Upper lobe of right lung (tissue), 1 donor: Measurements from ENCODE around the gene SMTN. TPM values are rescaled to one million over a fixed set of nuclear protein-coding genes. Genes with fewer than 3 reads are reported as not detected.
"Not testable (repeated sequence)": the region's sequence is repeated elsewhere in the genome, so short reads cannot be mapped to it uniquely, and the experiment has no call there.

Experiments
- ATAC-seq: fragments of 200-7000 bp; cut with Tn5 transposase; one replicate; pipeline ENCODE4 v1.9.1; 2020; ENCODE audit warnings: mild to moderate bottlenecking, moderate library complexity
- DNase-seq: peaks from one replicate; pipeline ENCODE4 v3.0.0-alpha.2; 2020
- H3K27ac ChIP-seq: fragments of 200-600 bp; one replicate; pipeline ENCODE4 v1.8.0; 2022
- H3K27me3 ChIP-seq: fragments of 200-600 bp; one replicate; pipeline ENCODE4 v1.8.0; 2022; ENCODE audit warnings: mild to moderate bottlenecking
- H3K36me3 ChIP-seq: fragments of 200-600 bp; one replicate; pipeline ENCODE4 v1.8.0; 2022
- H3K4me1 ChIP-seq: fragments of 200-600 bp; one replicate; pipeline ENCODE4 v1.8.0; 2022
- H3K4me3 ChIP-seq: fragments of 200-600 bp; one replicate; pipeline ENCODE4 v1.8.0; 2022; ENCODE audit warnings: mild to moderate bottlenecking
- H3K9me3 ChIP-seq: fragments of 200-600 bp; one replicate; pipeline ENCODE4 v1.8.0; 2022
- intact Hi-C: fragments of 100-400 bp; cut with DNase I; formaldehyde crosslinking; loops from one replicate; pipeline ENCODE4 v1.11.0; 2022
- total RNA-seq: library from RNA; stranded (reverse); fragmentation: NEBNext Ultra II Directional; extraction: Animal tissue kit (Norgen Biotek cat#: 25700); gene quantifications from one replicate; pipeline ENCODE4 v1.2.1, GENCODE V29; 2021
- TF ChIP-seq, protein P1 (sequence below): fragments of 200-600 bp; IDR thresholded peaks from one replicate; pipeline ENCODE4 v1.8.0; 2022; ENCODE audit warnings: antibody characterized with exemption
- donor health status: DM: no; HTN: yes; CAD: no; lungs with severe emphysema.

SMTN gene
- total RNA-seq, 1 donor from 2014 or later, result 71.6 TPM

DNA sequence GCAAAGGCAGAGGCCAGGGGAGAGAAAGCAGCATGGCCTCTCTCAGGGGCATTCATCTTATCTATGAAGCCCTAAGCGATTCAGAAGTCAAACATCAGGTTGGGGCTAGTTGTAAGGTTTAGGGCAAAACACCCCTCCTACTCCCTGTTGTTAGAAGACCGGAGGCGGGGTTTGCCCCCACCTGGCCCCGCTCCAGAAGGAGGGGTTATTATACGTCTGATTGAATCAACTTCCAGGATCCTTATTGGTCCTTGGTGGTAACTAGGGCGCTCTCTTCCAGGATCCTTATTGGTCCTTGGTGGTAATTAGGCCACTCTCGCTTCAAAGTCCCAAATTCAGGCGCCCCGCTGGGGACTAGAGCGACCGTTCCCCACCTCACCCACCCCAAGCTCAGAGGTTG, 12.1 kb upstream of the SMTN start:
- no peaks in the 10 kb centered on the region for H3K36me3 ChIP-seq
- H3K9me3 ChIP-seq, result no peaks in the 10 kb centered on the region
- no peak overlapping the region for H3K27ac ChIP-seq
- ATAC-seq, result no peak
- H3K4me1 ChIP-seq, result no peaks in the 10 kb centered on the region
- no peaks in the 10 kb centered on the region for H3K27me3 ChIP-seq
- intact Hi-C loops, result no loop called here
- no peak for DNase-seq
- no peak overlapping the region for H3K4me3 ChIP-seq
- TF ChIP-seq, protein P1, sequence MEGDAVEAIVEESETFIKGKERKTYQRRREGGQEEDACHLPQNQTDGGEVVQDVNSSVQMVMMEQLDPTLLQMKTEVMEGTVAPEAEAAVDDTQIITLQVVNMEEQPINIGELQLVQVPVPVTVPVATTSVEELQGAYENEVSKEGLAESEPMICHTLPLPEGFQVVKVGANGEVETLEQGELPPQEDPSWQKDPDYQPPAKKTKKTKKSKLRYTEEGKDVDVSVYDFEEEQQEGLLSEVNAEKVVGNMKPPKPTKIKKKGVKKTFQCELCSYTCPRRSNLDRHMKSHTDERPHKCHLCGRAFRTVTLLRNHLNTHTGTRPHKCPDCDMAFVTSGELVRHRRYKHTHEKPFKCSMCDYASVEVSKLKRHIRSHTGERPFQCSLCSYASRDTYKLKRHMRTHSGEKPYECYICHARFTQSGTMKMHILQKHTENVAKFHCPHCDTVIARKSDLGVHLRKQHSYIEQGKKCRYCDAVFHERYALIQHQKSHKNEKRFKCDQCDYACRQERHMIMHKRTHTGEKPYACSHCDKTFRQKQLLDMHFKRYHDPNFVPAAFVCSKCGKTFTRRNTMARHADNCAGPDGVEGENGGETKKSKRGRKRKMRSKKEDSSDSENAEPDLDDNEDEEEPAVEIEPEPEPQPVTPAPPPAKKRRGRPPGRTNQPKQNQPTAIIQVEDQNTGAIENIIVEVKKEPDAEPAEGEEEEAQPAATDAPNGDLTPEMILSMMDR, result no peak

DNA sequence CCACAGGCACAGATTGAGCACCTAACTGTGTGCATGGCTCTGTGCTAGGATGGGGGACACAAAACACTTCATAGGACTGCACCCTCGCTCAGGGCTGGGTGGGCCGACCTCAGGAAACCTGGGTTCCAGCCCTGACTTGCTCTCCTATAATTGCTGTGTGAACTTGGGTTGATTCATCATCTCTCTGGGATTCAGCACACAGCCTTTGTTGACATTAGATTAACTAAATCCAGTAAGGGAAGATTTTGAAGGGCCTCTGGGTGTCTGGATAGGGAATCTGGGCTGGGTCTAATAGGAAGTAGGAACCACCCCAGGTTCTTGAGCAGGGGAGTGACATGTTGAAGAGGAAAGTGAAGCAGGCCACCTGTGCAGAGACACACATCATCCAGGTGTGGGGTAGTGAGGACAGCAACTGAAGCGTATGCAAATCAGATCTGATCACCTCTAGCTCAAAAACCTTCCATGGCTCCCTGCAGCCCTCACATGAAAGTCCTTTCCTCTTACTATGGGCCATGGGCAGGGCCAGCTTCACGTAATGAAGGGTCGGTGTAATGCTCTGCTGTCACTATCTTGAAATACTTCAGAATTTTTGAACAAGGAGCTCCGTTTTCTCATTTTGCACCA, 11.3 kb upstream of the SMTN start:
- H3K36me3 ChIP-seq, intact Hi-C loops, H3K27me3 ChIP-seq, H3K4me3 ChIP-seq, H3K4me1 ChIP-seq, DNase-seq, H3K9me3 ChIP-seq, ATAC-seq, H3K27ac ChIP-seq: not testable (repeated sequence)

DNA sequence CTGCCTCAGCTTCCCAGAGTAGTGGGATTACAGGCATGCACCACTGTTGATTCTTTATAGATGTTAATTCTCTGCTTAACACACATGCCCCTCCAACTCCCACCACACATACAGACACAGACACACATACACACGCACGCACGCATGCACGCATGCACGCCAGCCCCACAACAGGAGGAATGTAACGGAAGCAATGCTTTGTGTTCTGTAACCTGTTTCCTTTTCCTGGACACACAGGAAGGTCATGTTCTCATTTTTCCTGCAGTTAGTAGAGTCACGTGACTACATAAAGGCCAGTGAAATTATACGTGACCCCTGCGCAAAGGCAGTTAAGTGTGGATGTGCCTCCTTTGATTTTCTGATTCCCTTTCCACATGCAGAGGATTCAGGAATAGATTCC, 8.0 kb upstream of the SMTN start:
- H3K27ac ChIP-seq, H3K4me1 ChIP-seq, H3K9me3 ChIP-seq, H3K4me3 ChIP-seq, intact Hi-C loops, H3K27me3 ChIP-seq, DNase-seq, H3K36me3 ChIP-seq, ATAC-seq: not testable (repeated sequence)

DNA sequence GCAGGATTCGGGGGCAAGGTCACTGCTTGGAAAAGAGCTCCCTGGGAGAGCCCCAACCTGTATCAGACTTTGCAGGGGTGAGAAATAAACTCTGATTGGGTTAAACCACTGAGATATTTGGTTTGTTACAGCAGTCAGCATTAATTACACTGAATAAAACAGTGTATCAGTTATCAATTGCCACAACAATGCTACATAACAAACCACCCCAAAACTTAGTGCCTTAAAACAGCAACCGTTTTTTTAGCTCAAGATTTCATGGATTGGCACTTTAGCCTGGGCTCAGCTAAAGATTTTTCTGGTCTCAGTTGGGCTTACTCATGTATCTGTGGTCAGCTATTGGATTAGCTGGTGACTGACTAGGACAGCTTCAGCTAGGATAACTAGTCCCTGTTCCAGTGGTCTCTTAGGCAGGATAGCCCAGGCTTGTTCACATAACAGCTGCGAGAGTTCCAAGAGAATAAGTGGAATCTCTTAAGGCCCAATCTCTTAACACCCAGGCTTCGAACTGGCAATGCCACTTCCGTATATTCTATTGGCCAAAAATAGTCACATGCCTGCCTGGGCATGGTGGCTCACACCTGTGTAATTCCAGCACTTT, 7.5 kb upstream of the SMTN start:
- H3K4me3 ChIP-seq, H3K36me3 ChIP-seq, H3K27ac ChIP-seq, ATAC-seq, intact Hi-C loops, H3K9me3 ChIP-seq, H3K4me1 ChIP-seq, DNase-seq, H3K27me3 ChIP-seq: not testable (repeated sequence)

DNA sequence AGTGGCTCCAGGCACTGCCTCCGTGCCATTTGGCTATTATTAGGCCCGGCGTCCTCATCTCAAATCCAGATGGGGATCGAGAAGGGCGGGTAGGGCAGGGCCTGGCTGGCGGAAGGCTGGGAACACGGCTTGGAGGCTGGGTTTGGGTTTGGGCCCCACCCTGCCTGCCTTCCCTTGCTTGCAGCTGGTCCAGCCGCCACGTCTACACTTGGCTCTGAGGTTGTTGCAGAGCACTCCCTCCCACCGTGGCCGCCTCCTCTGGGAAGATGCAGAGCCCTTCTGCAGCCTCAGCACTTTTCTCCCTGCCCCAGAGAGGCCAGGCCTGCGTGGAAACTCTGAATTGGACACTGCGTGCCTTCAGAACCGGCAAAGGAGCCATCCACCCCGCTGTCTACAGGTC, 5.2 kb upstream of the SMTN start:
- no peaks in the 10 kb centered on the region for H3K27me3 ChIP-seq
- no peak overlapping the region for H3K4me3 ChIP-seq
- TF ChIP-seq, protein P1, result no peak
- H3K27ac ChIP-seq, result peak overlapping the region; percentile 73
- ATAC-seq, result peak; percentile 55
- no peaks in the 10 kb centered on the region for H3K9me3 ChIP-seq
- peaks cover 3% of the 10 kb centered on the region for H3K4me1 ChIP-seq
- peak; percentile 78 for DNase-seq
- intact Hi-C loops, result no loop called here
- H3K36me3 ChIP-seq, result no peaks in the 10 kb centered on the region

DNA sequence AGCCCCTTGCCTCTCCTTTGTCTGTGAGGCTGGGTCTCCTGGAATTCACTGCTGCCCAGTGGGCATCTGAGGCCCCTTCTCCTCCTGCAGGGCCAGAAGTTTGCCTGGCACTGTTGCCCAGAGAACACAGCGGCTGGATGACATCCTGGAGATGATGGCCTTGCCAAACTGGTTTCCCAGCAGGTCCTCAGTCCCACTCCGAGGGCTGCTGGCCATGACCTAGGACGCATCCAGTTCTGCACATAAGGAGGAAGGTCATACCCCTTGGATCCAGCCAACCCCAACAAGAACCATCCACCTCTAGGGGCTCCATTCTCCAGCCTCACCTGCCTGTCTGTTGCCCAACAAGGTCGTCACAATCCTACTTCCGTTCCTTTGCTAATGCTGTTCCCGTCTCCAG, 3.4 kb upstream of the SMTN start:
- intact Hi-C loops, result no loop called here
- Histone ChIP-seq H3K27me3 (no peaks in the 10 kb centered on the region), H3K4me1 (peaks cover 14% of the 10 kb centered on the region), H3K27ac (no peak overlapping the region), H3K9me3 (no peaks in the 10 kb centered on the region), H3K36me3 (no peaks in the 10 kb centered on the region), H3K4me3 (no peak overlapping the region)
- no peak for ATAC-seq
- DNase-seq, result no peak
- TF ChIP-seq, protein P1, result no peak

DNA sequence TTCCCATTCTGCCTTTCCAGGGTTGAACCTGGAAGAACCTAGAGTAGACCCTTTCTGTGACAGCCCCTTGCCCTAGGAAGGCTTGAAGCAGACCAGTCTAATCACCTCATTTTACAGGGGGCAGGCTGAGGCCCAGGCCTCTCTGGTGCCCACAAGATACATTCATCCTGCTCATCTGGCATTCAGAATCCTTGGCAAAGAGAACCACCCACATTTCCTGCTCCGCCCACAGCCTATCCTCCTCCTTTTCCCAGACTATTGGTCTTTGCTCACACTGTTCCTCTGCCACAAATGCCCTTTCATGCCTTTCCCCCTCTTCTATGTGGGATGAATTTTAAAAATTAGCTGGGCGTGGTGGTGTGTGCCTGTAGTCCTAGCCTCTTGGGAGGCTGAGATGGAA, 2.7 kb upstream of the SMTN start:
- H3K4me3 ChIP-seq, H3K27ac ChIP-seq, H3K27me3 ChIP-seq, H3K36me3 ChIP-seq, H3K9me3 ChIP-seq, ATAC-seq, DNase-seq, intact Hi-C loops: not testable (repeated sequence)
- H3K4me1 ChIP-seq, result peaks cover 17% of the 10 kb centered on the region
